SHP77 (cell line): Measurements from ENCODE around the gene ZNF678.

Source experiments
- DNase-seq, 2 experiments: peaks; one replicate each; lab custom pipeline; 2025; lab: John Stamatoyannopoulos, UW

Gene ZNF678

DNA sequence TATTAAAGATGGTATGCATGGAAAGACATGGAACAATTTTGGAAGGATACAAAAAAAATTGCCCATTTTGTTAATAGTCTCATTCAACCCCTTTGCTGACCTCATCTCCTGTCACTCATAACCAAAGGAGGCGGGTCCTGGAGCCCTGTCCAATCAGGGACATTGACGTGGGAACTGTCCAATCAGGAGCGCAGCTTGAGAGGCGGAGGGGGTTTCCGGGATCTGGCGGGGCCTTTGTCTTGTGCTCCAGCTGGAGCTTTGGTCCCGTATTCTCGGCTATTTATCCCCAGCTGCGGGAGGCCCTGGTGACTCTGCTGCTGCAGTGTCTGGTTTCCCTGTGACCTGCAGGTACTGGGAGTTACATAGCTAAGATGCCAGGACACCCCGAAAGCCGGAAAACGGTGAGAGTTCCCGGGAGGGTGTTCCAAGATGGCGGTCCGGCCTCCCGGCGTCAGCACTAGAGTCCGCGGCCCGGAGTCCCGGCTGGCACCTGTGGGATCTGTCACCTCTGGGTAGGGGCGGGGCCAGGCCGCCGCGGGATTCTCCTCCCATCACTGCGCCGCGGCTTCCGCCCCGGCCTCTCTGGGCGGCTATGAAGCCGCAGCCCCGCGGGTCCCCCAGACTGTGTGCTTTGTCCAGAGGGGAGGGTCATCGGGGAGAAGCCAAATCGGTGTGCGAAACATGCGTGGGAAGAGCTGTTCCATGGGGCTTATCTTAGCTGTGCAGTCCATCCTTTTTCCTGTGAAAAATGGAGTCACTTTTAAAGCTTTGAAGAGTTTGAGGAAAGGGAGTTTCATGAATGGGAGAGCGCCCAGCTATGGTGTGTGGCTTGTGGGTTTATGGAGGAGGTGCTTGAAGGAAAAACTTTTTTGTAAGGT lies at the start of gene ZNF678:
TSS of gene ZNF678 (plus strand) at position 233 of the 878 bp plus-strand sequence. CDS start 87,436 bp downstream, outside the sequence.
- DNase-seq, result peak; percentile 93 to 95

GRCh38 chr1:227518876-227519275 lies 44.5 kb upstream of the ZNF678 start:
- DNase-seq, result no peak

DNA sequence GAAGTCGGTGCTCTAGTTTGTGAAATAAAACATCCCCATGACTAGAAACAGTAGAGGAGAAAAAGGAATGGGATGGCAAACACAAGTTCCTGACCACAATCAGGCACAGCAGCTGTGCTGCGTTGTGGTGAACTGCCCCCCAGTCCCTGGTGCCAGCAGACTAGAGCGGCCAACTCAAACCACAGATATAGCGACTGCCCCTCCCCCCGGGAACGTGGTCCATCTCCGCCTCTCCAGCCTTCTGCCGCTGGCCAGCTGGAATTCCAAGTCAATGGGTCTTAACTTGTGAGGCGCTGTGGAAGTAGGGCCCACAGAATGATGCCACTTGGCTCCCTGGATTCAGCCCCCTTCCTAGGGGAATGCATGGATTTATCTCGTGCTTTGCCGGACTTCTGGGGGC lies 41.6 kb upstream of the ZNF678 start:
- no peak for DNase-seq

- no peak for DNase-seq
These were observed 36.8 kb upstream of the ZNF678 start for GRCh38 chr1:227526524-227526923.

DNA sequence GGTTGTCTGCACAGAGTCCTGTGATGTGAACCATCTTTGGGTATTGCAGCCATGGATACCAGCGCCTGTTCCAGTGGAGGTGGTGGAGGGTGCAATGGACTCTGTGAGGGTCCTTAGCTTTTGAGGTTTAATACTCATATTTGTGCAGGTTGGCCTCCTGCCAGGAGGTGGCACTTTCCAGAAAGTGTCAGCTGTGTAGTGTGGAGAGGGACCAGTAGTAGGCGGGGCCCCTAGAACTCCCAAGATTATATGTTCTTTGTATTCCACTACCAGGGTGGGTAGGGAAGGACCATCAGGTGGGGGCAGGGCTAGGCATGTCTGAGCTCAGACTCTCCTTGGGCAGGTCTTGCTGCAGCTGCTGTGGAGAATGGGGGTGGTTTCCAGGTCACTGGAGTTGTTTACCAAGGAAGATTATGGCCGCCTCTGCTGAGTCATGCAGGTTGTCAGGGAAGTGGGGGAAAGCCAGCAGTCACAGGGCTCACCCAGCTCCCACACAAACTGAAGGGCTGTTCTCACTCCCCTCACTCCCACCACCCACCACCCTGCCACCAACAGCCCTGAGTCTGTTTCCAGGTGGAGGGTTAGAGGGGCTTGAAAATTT lies 31.2 kb upstream of the ZNF678 start:
- DNase-seq, result no peak

DNA sequence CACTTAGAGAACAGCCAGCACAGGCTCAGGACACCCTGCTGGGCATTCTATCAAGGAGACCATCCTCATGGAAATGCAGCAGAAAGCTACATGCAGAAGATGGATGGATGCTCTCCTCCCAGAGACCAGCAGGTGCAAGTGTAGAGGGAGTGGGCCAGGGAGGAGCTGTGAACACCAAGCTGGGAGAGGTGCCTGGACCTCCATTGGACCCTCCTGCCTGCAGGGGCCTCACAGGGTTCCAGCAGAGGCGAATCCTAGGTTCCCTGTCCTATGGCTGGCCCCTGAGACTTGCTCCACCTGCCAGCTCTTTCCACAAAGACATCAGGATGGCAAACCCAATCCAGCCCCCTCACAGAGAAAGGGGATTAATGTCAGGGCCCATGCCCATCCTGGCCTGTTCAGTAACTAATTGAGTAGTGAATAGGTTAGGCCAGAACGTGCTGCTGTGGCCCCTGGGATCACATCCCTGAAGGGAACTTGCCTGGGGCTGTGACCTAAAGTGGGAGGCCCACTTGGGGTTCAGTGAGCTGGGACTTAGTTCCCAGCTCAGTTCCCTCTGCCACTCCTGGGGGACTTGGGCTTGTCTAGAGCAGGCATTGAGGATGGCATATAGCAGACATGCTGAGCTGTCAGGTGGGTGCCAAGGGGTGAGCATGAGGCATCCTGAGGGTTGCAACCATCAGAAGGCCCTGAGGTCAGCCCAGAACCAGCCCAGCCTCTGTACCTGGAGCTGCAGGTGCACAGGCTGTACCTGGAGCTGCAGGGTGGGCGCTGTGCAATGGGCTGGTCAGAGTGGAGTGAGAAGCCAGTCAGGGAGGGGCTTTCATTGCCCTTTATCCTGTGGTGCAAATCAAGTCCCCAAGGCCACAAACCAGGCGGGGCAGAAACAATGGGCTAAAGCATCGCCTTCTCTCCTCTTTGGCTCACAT lies 22.9 kb upstream of the ZNF678 start:
- DNase-seq, result no peak

GRCh38 chr1:227541129-227541528 lies 22.2 kb upstream of the ZNF678 start:
- no peak for DNase-seq

DNA sequence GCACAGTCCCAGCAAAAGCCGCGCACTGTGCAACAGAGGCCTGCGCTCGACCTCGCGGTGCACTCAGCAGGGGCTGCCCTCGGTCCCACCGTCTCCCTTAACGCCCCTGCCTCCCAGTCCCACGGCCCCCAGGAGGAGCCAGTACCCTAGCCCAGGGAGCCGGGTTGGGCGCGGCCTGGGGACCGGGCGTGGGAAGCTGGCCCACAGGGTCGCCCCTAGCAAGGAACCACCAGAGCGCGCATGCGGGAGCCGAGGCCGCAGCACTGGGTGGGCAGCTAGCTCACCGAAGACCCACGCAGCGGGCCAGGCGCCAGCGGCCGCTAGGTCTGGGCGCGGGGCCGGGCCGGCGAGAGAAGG lies 21.6 kb upstream of the ZNF678 start:
- DNase-seq, result no peak

DNA sequence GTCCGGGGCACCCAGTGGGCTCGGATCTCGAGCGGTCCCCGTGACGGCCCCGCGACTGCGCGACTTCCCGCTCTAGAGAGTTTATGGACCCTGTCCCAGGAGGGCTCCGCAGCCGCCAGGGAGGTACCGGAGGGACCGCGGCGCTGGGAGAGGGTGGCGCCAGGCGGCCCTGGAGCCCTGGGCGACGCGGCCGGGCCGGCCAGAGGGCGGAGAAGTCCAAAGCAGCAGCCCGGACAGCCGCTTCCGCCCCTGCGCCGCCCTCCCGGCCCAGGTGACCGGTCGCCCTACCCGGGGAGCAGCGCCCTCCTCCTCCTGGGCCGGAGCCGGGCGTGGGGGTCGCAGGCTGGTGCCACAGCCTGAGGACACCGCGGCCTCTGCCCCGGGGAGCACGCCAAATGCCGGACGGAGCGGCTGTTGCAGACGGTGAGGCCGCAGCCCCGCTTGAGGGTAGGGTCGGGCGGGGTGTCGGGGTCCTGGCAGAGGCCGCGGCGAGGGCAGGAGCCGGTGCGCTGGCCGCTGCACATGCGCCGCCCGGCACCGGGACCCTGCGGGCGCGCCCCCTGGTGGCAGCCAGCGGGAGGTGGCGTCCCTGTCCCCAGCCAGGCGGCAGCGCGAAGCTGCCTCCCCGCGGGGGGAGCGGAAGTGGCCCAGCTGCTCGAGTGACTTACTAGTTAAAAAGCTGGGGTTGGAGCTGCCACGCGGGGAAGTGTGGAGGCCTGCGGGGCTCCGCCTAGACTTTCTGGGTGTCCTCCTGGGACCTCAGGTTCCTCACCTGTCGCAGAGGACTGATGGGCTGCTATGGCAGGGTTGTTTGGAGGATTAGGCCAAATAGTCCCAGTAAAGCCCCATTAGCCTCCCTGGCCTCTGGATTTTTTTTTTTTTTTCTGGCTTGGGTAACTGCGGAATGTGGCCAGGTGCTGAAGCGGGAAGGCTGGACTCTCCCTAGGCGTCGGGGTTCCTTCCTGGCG lies 20.9 kb upstream of the ZNF678 start:
- no peak for DNase-seq

DNA sequence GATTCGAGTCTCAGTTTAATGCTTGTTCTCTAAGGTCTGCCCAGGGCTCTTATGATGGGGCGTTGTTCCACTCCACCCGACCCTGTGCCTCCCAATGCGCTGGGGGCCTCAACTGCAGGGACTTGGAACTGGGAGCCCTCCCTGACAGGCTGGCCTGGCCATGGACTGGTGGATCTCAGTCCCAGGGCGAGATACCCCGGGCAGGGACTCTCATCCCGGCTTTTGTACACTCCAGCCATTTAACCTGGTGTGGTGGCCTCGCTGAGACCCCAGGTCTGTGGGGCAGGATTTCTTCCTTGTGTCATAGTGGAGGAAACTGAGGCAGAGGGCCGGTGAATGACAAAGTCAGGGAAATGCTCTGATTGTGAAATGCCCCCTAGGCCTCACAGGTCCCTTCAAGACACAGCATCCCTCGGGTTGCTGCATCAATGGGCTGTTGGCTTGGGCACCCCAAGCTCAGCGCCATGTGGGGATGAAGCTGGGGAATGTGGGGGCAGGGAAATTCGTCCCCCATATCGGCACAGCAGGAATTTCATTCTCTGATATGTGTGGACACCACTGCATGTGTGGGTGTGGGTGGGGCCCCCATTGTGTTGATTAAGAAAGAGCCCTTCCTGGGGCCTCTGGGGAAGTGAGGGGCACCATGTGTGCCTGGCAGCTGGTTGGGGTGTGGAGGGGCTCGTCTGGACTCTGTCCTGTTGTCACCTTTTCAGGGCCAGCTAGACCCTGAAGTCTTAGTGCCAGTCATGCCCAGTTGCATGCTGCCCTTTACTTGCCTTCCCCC lies 19.9 kb upstream of the ZNF678 start:
- DNase-seq, result no peak

- DNase-seq, result no peak
These were observed 19.0 kb upstream of the ZNF678 start for GRCh38 chr1:227544067-227545050.

DNA sequence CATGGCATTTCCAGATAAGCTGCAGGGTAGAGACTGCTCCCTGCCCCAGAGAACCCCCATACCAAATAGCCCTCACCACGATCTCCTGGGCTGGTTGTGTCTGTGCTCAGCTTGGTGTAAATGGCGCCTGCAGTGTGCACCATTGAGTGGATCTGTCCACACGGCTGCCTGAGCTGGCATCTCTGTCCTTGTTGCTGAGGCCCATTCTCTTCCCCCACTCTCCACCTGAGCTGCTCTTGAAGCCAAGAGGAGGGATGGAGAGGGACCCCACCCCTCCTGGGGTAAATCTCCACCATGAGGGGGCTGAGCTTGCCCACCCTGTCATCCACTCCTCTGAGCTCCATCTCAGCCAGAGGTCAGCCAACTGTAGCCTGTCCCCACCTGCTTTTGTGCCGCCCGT lies 18.0 kb upstream of the ZNF678 start:
- DNase-seq, result no peak

GRCh38 chr1:227546059-227546458 lies 17.3 kb upstream of the ZNF678 start:
- DNase-seq, result no peak

- no peak for DNase-seq
These were observed 16.6 kb upstream of the ZNF678 start for GRCh38 chr1:227546598-227547309.

DNA sequence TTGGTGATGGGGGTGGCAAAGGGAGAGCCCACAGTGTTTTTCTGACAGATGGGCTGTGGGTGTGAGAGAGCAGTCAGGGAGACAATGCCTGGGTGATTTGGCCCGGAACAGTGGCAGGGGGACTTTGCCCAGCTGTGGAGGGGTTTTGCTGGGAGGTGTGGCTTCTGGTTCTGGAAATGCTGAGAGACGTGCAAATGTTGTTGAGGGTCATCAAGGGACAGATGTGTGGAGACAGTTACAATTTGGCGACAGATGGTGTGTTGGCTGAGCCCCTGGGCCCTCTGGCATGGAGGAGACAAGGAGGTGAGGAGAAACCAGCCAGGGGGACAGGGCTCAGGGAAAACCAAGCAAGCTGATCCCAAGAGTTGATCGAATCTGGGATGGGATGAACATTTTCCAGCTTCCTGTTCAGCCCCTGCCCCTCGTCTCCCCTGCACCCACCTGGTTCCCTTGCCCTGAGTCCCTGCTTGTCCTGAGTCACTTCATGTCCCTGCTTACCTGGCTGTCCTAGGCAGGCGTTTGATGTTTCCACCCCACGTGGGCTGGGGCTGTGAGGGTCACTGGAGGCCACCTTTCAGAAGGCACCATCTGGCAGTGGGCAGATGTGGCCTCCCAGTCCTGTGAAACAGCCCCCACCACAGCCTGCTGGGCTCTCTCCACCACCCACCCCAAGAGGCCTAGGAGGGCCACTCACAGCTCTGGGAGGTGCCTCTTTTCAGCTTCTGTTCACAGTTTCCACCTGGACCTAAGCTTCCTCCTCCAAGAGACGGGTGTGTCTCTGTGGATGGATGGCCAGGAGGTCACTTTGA lies 15.8 kb upstream of the ZNF678 start:
- DNase-seq, result no peak

- DNase-seq, result no peak
These were observed 15.3 kb upstream of the ZNF678 start for GRCh38 chr1:227548119-227548397.

GRCh38 chr1:227548448-227548847 lies 14.9 kb upstream of the ZNF678 start:
- DNase-seq, result no peak

GRCh38 chr1:227549892-227550291 lies 13.5 kb upstream of the ZNF678 start:
- DNase-seq, result no peak
